Activated CD4-positive, alpha-beta T cell treated with anti-CD3 and anti-CD28 coated beads, Interleukin-2, amount 50 U/mL, for 24 hours (primary cell): Measurements from ENCODE around the gene HEY2.
"Not testable (repeated sequence)": the region's sequence is repeated elsewhere in the genome, so short reads cannot be mapped to it uniquely, and the experiment has no call there.

Source experiments
- DNase-seq, 2 donors: peaks; one replicate each; pipeline ENCODE4 v3.0.0-alpha.2; 2020; ENCODE audit warnings: low read depth in 1 of 2, low spot score in 1 of 2

HEY2 gene

DNA sequence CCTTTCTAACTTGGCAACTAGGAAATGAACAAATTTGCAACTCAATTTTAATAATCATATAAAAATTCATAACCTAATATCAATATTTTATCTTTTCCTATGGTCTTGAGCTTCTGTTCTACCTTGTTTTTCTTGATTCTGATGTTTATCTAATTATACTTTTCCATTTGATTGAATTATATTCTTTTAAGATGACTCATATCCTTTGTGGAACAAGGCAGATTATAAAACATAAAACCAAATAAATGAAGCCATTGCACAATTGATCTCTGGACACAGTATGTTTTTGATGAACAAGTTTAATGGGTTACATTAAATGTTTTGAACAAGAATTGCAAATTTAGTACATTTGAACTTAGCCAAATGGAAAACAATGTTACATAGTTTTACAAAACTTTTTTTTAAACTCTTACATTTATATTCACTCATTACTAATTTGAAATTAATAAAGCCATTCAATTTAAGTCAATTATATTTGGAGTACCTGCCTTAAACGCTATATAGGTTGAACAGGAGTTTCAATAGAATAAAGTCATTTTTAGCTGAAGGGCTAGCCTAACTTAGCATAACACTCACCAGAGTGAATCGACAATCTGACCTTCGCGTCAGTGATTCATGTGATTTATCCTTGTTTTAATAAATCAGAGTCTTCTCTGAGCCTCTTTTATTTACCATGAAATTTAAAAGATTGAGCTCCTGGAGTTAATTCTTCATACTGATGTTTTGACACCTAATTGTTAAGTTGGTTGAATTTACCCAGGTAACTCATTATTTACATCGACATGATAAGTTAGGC, 45.1 kb downstream of the HEY2 start:
- no peak for DNase-seq

DNA sequence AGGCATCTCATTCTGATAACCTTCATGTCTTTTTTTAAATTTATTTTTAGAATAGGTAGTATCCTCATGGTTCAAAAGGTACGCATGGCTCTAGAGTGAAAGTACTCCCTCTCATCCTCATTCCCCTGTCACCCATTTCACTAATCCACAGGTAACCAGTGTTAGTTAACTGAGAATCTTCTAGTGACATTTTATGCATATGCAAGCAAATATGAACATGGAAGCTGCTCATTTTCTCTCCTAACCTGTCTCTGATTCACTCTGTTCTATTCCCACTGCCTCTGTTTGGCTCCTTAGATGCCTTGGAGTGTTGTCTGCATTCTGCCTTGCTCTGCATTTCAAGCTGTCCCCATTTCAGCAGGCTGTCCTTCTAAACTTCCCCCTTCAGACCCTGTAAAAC, 45.9 kb downstream of the HEY2 start:
- no peak for DNase-seq

DNA sequence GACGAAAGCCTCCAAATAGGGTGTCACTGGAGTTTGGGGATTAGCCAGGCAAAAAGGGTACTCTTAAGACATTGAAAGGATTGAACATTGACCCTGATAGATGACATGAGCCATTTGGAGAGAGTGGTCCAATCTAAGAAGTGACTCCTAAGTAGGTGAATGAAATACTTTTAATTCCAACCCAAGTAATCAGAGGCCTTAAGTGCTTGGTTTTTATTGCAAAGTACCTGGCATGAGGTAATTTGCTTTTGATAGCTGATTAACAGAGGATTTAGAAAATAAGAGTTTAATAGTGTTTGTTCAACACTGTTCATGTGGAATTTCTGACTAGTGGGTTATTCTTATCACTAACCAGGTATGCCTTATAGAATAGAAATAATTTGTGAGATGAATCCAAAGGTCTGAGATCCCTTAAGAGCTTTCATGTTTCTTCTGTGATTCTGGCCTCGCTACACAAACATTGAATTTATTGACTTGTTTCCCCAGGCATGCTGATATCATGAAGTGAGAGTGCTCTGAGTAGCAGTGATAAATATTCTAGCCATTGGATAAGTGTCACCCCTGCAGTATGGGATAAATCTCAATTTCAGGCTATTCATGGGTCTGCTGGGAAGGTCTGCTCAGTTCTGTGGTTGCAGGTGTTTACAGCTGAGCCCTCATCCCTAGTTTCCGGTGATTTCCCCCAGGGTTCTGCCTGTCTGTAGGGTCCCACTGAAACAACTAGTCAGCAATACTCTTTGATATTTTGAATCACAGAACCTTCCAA, 47.9 kb downstream of the HEY2 start:
- DNase-seq = no peak

DNA sequence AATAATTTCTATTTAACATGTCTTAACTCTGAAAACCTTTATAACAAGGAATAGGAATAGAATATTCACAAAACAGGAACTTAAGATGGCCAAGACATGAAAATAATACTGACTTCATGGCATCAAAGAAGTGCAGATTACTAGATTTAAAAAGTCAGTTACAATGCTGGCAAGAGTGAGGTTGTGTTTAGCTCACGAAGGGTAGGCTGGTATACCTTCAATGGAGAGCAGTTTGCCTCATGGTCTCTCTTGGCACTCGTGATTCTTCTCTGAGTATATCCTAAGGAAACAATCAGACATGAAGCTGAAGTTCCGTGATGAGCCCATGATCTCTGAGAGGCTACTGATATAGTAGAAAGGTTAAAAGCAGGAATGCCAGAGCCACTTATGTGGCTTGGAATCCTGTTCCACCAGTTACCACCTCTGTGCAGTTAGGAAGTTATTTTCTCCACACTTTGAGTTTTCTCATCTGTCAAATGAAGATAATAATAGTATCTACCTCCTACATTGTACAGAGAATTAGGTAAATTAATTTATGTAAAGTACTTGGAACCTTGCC, 48.5 kb downstream of the HEY2 start:
- DNase-seq = no peak

DNA sequence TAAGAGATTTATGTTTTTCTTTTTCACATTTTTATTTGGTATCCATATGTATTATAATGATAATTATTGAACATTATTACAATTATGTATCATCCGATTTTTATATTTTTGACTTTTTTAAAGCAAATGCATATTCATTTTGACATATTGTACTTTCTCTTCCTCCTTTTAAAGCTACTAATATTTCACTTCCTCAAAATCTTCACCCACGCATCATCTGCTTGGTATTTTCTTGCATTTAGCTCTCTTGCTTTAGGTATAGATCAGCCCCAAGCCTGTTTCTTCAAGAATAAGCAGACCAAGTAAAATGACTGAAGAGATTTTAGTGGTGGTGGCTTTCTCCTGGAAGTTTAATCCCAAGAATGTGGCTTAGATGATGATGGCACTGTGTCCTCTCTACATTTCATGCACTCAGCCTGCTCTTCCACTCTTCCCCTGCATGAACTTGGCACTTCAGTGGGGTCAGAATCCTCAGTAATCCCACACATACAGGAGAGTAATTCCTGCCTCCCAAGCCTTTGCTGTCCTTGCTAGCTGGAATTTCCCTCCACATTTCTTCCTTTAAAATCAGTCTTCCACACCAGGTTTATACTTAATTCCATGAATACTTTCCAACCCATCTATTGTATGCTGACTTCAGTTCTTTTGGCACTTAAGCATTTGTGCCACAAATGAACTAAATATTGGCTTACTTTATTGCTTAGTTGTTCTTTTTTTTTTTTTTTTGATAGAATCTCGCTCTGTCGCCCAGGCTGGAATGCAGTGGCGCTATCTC, 49.5 kb downstream of the HEY2 start:
- DNase-seq = no peak

DNA sequence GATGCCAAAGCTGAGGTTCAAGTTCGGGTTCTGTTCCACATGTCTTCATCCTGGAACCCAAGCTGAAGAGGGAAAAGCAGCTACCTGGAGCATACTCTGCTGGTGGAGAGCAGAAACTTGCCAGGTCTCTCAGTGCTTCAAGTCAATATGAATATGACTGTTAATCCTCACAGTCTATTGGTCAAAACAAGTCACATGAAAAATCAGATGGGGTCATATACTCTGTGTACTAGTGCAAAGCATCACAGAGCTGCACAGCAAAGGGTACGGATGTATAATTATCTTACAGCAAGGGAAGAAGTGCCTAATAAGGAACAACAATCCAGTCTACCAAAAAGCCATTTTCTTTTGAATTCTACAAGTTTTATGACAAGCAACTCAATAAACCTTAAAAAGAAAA, 53.0 kb downstream of the HEY2 start:
- DNase-seq = no peak

DNA sequence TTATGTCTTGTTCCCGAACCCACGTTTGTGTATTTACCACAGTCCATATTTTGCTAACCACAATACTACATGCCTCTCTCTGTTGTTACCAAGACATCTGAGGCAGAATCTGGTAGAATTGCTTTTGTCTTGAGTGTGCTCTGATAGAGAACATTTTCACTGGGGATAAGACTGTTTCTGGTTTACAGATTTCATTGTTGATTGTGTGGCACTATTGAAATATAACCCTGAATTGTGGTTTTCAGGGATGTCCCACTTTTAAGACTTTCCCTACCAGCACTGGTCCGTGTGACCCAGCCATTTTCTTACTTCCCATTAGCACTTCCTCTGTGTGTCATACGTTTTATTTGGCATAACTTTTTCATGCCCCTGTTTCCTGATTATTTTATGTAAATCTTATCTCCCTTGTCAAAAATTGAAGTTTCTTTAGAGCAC, 53.5 kb downstream of the HEY2 start:
- DNase-seq = no peak

DNA sequence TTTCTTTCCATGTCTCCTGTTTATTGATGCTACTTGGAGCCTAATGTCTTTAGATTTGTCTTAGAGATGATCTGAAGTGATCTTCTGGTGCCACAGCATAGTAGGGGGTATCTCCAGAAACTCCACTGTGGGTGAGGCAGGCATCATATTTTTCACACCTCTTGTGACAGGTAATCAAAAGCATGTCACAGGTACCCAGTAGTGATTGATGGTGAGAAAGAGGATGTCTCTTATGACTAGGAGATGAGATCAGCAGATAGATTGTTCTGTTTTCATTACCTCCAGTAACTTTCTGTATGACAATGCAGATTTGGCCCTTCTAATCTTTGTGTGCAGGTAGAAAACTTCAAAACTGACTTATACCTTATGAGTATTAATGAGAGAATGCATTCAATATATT, 54.8 kb downstream of the HEY2 start:
- DNase-seq = no peak

DNA sequence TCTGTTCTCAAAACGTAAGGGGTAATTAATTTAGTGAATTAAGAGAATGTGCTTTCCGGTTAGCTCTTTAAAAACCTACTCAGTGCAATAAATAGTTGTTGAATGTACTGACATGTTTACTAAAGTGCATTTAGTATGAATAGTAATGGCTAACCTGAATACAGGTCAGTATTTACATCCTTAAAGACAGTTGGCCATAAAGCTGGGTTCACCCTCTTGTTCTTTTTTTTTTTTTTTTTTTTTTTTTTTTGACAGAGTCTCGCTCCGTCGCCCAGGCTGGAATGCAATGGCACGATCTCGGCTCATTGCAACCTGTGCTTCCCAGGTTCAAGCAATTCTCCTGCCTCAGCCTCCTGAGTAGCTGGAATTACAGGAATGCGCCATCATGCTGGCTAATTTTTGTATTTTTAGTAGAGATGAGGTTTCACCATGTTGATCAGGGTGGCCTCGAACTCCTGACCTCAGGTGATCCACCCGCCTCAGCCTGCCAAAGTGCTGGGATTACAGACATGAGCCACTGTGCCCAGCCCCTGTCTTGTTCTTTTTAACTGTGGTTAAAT, 55.5 kb downstream of the HEY2 start:
- not testable (repeated sequence) for DNase-seq

DNA sequence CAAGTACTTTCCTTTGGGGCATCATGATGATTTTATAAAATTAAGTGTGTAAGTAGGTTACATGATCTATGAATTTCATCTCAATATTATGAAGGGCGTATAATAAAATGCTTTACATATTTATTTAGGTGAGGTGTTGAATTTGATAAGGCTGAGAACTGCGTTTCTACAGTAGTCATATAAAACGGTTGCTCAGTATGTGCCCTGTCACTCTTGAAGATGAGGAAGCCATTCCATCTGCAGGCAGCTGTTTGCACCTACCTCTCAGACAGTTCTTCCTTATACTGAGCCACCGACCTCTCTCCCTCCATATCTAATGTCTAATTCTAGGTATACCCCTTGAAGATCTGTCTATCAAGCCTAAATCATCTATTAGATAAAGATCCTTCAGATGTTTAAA, 57.4 kb downstream of the HEY2 start:
- no peak for DNase-seq

DNA sequence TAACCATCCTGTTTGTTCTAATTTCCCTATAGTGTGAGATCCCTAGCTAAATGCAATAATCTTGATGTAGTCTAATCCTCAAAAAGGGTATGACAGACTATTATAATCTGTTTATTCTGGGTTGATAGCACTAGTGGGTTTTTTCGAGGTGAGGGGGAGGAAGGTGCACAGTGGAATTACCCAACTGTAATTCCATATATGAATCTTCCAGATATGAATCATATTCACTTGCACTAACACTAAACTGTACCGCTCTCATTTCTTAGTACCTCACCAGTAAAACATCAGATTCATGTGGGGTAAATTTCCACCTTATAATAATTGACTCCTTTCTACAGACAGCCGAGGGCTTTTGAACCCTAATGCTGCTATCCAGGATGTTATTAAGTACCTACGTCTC, 57.9 kb downstream of the HEY2 start:
- no peak for DNase-seq

DNA sequence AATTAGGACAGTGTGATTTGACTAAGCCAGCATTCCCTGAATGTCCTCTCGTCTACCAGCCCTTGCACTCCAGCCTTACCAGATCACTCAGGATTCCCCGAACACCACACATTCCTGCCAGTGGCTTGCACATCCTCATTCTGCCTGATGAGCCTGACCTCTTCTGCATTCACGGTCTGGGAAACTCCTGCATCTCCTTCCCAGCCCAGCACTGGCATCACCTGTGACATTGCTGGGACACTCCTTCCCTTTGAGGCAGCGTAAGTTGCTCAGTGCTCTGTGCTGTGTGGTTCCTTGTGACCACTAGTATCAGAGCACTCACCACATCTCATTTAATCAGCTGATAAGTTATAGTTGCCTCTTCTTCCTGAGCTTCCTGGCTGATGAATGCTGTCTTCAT, 58.6 kb downstream of the HEY2 start:
- DNase-seq = no peak

DNA sequence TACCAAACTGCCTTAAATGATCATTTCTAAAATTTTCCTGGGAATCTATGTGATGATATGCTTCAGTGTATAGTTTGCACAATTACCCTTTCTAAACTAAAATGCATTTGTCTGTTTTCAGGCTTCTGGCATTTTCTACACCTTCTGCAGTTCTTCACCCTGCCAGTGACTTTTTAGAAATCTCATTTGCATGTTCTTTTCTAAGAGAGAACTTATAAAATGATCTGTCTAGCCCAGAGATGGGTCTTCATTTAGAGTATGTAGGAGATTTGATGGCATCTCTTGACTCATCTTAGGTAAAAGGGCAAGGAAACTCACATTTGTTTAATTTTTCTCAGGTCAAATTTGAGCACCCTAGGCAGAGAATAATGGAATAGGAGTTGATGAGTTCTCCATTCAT, 59.2 kb downstream of the HEY2 start:
- no peak for DNase-seq

DNA sequence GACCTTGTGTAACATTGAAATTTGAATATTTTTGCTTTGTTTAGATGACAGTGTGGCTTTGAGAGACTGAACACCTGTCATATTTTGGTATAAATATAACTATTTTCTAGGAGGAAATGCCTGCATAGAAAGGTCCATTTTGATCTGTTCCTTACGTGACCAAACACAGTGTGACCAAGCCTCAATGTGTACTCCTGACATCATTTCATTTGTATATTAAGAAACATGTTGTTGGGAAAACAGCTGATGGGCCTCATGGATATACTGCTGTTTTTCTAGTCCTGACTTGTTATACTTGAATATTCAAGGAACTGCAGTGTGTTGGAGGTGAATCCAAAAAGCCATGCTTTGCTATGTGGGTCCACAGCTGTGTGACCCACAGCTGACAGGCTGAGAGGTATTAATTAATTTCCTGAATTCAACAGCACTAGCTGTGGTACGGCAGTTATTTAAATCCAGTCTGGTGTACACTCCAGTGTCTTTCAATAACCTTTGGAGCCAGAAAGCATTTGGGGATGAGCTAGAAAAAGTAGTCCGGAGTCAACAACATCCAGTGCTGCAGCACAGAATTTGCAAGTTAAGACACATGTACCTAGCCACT, 60.2 kb downstream of the HEY2 start:
- no peak for DNase-seq

DNA sequence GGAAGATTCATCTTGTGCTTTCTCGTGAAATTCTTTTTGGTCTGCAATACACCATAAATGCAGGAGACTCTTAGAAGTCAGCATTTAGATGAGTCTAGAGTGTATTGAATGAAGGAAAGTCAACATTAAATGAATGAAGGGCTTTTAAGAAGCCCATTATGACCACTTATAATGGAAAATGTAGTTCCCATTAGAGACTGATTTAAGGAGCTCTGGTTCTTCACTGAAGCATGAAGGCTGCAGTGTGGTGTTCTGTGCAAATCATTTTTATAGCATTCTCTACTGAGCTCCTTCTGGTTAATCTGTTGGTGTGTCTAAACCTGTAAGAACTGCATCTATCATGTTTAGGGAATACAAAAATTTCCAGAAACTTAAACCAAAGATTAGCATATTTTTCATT, 61.0 kb downstream of the HEY2 start:
- DNase-seq = no peak
